ENCODE measurements around the gene FGF1. TPM values are rescaled to one million over a fixed set of nuclear protein-coding genes. Genes with fewer than 3 reads are reported as not detected.

FGF1 gene
- total RNA-seq (ENCODE audit: insufficient read depth, low replicate concordance), result 9.9 TPM

DNA sequence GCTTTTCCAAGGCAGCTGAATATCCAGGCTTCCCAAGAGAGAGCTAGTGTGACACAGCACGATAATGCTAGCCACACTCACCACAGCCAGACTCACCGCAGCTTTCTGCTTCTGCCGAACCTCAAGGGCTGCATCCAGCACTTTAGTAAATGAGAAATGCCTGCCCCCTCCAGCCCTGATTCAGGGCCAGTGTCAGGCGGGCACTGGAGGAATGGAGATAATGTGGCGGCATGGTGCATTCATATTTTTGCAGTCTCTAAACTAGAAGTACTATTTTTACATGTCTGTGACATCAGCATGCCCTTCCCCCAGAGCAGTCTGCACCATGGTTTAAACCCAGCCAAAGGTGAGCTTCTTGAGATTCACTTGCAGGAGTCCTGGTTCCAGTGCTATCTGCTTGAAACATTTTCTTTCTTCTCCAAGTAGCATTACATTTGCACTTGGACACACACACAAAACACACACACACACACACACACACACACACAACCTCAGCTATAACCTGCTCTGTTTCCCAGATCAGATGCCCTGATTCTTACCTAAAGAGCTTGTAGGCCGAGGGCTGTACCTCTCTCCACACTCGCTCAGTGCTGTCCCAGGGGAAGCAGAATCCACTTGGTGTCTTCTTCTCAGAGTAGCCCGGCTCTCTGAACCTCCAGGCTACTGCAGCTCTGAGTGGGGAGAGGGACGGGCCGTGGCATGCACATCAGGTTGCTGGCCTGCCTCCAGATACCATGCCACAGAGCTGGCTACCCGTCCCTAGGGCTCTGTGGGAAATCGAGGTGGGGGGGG is at the start of gene FGF1:
FGF1 (minus strand) TSS at position 673 of the 792 bp plus-strand sequence. CDS start 71,963 bp downstream, outside the sequence.
- peak; percentile 17 for DNase-seq (ENCODE audit: low spot score)

DNA sequence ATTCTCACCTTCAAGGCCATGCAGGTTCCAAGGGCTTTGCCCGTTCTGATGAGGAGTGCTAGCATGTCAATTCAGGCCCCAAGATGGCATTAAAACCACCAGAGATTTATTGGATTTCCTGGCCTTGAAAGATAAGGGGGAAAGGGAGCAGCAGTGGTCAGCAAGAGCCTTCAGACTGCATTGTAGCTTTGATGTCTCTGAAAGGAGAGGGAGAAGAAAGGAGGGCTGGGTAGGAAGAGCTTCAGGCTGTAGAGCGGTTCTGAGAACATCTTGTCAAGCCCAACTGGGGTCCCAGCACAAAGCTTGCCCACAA is 41.8 kb upstream of the FGF1 start:
- DNase-seq (ENCODE audit: low spot score), result no peak

DNA sequence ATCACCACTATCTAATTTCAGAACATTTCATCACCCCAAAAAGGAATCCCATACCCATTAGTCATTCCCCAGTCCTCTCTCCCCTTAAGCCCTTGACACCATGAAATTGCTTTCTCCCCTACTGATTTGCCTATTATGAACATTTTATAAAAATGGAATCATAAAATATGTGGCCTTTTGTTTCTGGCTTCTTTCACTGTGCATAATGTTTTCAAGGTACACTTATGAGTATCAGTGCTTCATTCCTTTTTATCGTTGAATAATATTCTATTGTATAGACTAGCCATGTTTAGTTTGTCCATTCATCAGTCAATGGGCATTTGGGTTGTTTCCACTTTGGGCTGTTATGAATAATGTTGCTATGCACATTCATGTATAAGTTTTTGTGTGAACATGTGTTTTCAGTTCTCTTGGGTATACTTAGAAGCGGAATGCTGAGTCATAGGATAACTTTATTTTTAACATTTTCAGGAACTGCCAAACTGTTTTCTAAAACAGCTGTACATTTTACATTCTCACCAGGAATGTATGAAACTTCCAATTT is 40.4 kb upstream of the FGF1 start:
- peak; percentile 82 for DNase-seq (ENCODE audit: low spot score)

DNA sequence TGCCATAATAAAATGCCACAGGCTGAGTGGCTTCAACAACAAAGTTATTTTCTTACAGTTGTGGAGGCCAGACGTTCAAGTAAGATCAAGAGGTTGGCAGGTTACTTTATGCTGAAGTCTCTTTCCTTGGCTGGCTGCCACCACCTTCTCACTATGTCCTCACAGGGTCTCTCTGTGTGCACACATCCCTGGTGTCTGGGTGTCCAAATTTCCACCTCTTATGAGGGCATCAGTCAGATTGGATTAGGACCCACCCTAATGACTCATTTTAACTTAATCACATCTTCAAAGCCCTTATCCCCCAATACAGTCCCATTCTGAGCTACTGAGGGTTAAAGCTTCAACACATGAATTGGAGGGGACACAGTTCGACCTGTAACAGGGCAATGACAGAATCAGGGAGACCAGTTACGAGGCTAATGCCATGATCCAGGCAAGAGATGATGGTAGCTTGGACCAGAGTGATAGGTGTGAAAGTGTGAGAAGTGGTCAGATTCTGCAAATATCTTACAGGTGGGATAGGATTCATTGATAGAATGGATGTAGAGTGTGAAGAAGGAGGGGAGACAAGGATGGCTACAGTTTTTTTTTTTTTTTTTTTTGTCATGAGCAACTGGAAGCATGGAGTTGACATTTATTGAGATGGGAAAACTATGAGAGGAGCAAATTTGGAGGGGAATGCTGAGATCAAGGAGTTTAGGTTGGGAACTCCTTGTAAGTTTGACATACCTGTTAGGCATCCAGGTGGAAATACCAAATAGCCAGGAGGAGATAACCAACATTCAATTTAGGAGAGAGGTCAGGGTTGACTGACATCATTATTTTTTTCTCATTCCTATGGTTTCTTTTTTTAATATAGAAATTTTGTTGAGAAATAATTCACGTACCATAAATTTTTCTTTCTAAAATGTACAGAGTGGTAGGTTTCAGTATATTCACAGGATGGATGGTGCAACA is 39.6 kb upstream of the FGF1 start:
- DNase-seq (ENCODE audit: low spot score), result no peak

DNA sequence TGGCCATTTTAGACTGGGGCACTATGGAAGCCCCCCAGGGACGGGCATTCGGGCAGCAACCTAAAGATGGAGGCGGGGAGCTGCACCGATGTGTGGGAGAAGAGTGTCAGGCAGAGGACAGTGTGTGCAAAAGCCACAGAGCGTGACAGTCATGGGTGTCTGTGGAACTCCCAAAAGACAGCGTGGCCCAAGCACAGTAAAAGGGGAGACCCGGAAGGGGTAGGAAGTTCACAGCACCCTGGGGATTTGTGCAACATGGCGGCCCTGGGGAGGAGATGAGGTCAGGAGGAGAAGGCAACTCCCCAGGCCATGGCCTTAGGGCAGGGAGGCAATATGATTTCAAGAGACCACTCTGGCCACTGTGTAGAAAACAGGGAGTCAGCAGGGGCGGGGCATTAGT is 38.9 kb upstream of the FGF1 start:
- no peak for DNase-seq (ENCODE audit: low spot score)

DNA sequence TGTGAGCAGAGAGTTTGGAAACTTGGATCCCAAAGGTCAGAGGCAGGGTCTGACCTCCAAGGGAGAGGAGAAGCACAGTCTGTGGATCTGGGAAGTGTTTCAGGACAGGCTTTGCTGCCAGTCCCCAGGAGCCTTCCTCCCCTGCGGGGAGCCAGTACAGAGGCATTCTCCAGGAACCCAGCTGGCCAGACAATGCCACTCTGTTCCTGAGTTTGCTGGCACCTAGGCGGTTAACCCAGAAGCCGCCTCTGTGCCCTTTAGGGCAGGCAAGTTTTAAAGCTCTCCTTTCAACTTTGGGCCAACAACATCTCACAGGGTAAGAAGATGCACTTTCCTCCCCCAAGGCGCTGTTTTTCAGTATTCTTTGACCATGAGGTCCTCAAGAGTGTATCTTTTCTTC is 37.0 kb upstream of the FGF1 start:
- no peak for DNase-seq (ENCODE audit: low spot score)

DNA sequence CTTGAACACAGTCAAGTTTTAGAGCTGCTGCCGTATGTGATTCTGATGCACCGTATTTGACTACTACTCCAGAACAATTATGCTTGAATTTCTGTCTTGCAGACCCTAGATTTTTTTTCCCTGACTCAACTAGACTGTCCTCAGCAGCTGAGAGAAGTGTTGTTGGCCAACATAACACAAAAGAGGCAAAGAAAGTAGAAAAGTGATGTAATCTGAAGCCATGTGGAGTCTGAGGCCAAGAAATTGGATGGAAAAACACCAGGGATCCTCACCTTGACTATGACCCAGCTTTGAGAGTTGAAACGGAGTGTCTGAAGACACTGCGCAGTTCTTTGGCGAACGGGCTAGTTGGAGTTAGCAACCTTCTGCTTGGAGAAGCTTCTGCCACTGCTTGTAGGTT is 36.3 kb upstream of the FGF1 start:
- no peak for DNase-seq (ENCODE audit: low spot score)

DNA sequence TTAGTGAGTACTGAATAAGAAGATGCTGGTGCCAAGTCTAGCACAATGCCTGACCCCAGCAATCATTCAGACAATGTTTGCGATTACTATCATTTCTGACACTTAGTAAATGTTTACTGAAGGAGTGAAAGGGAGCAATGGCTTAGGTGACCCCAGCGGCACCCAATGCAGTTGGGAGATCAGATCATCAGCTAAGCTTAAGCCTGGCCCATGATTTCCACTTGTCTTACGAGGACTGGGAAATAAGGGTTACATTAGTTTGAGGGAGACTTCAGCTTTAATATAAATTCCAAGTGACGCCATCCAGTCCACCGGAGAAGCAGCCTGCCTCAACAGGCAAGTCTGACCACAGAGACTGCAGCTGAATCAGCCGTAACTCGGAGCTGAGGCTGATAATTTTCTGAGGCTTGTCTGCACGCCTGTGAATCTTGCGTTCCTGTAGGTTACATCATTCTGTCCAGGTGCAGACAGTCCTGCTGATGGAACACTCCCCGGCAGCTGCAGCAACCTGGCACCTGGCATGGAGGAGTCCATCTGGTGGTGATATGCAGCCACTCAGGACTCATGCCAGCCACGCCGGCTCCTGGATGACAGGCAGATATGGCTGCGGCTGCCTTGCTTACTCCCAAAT is 34.9 kb upstream of the FGF1 start:
- DNase-seq (ENCODE audit: low spot score), result peak; percentile 38

DNA sequence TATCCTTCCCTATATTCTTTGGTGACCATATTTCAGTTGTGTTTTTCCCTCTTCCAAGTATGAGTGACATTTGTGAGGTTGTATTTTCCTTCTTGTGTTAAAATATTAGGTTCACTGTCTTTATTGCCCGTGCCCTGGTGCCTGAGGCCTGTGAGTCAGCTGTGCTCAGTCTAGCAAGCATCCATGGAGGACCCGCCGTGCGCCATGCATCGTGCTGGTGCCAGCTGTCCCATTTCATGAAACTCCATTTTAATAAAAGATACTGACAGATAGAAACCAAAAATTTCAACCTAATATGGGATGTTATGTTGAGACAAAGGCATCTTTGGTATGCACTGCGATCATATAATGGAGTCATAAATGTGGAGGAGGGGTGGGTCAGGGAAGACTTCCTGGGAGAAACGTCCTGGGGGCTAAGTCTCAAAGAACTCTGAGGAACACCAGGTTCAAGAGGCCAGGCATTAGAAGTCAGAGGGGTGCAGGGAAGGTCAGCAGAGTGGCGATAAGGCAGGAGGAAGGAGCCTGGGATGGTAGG is 34.0 kb upstream of the FGF1 start:
- DNase-seq (ENCODE audit: low spot score), result no peak

DNA sequence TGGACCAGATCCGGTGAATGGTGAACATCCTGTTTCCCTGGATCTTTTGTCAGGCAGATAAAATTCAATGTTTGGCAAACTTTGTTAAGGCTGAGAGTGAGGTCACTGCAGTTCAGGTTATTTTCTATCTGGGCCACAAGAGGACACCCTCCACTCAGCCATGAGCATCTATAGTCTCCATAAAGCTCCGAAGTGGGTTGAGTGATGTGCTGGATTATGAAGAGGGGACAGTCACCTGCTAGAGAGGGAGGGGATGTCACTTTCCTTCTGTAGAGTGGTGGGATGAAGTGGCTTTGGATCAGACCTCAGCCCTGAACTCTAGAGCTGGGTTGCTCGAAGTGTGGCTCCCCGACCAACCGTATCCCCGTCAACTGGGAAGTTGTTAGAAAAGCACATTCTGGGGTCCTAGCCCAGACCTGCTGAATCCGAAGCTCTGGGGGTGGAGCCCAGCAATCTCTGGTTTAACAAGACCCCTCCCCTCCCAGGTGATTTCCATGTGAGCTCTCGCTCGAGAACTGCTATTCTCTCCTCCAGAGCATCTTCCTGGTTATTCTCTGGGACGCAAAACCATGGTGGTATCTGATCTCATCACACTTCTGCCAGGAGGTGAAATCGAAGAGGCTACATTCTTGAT is 31.8 kb upstream of the FGF1 start:
- peak; percentile 72 for DNase-seq (ENCODE audit: low spot score)

DNA sequence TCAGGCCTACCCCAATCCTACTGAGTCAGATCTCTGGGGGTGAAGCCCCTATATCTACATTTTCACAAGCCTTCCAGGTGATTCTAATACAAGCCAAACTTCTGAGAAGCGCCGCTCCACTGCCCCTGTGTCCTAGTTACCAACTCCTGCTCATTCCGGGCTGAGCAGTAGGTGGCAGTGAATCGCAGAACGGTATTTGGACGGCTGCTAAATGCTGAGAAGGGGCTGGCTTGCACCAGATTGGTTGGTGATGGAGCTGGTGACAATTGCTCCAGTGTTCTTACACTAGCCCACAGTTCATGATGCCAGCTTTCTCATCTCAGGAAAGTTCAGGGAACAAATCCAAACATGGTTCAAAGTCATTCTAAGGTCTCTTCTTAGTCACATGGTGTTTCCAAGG is 31.1 kb upstream of the FGF1 start:
- DNase-seq (ENCODE audit: low spot score), result peak; percentile 49

DNA sequence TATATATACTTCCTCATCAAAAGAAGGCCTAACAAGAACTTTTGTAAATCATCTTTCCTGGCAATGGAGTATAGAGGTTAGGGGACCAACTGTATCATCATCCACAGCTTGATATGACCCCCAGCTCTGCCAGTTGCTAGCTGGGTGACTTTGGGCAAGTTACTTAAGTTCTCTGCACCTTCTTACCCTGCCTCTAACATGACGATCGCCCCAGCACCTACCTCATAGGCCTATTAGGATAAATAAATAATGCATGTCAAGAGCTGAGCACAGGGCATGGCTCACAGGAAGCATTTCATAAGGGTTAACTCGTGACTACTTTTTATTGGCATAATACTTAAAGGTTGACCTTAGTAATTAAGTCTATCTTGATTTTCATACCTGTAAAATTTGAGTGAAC is 29.4 kb upstream of the FGF1 start:
- no peak for DNase-seq (ENCODE audit: low spot score)

DNA sequence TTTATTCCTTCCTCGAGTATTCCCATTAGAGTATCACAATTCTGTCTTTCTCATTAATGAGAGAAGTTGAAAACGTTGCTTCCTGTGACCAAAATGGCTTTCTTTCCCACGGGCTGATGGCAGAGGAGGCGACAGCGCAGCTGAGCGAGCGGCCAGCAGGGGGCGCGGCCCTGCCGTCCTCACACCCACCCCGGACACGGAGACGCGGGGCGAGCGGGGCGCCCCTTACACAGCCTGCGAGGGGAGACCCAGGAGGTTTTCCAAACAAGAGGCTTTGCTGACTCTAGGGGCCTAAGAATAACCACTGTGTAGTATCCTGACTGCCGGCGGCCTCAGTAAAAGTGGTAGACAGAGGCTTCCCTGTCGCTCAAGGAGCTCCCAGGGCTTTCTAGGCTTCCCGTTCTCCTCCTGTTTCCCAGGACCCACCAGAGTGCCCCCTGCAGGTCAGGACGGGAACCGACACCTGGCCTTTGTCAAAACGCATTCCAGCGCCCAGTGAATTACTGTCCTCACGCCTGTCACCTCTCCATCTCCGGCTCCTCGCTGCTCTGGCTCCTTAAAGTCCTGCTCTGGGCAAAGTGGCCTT is 27.3 kb upstream of the FGF1 start:
- peak; percentile 91 for DNase-seq (ENCODE audit: low spot score)

DNA sequence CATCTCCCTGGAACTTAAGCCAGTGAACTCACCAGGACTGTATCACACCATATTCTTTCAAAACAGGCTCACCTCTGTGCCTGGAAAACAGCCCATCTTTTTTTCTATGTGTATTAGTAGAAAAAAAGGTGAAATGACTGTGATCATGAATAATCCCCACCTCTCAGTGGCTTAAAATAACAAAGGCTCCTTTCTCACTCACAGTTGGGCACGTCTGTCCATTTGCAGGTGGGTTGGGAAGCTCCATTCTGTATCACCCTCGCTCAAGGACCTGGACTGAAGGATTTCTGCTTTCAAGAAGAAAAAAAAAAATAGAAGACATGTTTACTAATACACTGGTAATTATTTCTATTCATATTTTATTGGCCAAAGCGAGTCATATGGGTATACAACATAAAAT is 17.3 kb upstream of the FGF1 start:
- DNase-seq (ENCODE audit: low spot score), result no peak

DNA sequence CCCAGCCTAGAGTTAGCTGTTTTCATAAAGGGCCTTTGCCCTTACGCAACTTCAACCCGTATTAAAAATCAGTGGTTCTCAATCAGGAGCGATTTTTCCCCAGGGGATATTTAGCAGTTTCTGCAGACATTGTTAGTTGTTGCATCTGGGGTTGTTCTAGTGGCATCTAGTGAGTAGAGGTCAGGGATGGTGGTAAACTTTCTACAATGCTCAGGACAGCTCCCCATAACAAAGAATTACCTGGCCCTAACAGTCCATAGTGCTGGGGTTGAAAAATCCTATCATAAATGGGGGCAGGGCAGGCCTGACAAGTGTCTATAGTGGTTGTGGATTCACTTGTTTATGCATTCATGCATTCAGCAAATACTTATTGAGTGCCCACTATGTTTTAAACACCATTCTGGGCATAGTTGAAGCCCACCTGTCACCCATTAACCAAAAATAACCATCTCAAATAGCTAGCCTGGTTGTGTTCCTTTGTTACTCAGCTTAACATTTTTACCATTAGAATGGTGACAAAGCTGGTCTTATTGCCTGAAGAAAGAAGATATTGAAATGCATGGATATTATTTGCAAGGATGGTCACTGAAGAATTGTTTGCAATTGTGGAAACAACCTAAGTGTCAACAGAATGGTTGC is 15.9 kb upstream of the FGF1 start:
- DNase-seq (ENCODE audit: low spot score), result no peak

DNA sequence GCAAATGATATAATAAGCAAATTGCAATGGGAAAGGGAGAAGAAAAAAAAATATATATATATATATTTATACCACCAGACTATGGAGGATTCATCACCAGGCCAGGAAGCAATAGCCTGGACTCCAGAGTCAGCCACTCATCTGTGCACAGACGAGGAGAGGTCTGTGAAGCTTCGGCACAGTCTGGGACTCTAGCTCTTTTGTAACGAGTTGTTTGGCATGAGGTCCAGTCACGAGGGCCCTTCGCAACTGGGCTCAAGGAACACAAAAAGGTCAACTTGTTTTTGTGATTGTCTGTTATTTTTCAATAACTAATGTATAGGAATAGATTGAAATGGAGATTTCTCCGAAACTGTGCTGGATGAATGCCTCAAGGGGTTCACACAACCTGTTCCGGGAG is 14.7 kb upstream of the FGF1 start:
- no peak for DNase-seq (ENCODE audit: low spot score)

DNA sequence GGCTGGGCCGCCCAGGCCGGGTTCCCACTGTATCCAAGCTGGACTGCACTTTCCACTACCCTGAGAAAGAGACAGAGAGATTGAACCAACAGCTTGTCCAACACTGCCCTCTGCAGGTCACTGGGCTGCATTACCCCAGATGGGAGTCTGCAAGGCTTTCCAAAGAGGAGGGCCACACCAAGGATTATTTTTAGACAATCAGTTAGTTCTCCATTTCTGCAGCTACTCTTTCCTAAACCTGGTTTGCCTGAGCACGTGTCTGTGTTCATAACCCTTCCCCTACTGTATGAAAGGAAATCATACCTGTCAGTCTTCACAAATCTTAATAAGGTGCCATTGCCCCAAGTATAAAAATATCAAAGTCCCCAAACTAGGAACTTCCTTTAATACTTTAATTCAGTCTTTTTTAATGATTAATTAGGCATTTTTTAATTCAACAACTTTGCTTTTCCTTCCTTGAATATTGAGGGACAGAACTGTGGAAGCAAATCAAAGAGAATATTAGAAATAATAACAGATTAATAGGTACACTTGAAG is 13.4 kb upstream of the FGF1 start:
- peak; percentile 91 for DNase-seq (ENCODE audit: low spot score)

DNA sequence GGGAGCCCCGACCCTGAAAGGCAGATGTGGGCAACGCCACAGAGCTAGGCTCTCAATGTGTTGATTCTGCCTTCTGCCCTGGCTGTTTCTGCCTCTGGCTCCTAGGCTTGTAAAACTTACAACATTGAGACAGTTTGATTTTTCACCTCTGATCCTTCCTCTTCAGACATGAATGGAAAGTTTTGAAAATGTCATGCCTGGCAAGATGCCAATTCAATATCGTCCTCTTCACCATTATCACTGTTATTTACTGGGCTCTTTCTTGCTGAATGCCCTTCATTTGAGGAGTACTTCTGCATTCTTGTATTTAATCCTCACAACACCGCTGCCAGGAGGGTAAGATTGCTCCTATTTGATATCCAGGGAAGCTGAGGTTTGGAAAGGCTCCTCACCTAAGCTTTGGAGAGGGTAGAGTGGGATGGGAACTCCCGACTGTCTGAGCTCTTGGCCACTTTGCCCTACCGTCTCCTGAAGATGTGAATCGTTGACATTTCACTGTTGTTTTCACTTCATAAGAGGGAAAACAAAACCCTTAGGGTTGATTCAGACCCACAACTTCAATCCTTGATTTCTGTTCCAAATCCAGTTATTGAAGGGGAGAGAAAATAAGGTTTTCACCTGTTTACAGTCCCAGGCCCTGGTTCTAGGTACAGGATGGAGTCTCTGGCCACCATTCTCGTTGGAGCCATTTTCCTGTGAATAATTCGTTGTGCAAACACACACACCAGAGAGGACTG is 12.7 kb upstream of the FGF1 start:
- no peak for DNase-seq (ENCODE audit: low spot score)
